Epithelial cell of esophagus (primary cell): ENCODE measurements around the gene WDR3.

Experiments
- DNase-seq: peaks from one replicate; pipeline ENCODE4 v3.0.0; 2010; ENCODE audit warnings: low read depth
- H3K4me3 ChIP-seq: 2 replicates; pipeline ENCODE4 v1.5.1; 2011; ENCODE audit warnings: mild to moderate bottlenecking, low read length, control low read depth
- TF ChIP-seq, protein P1 (sequence below): IDR thresholded peaks from 2 replicates; pipeline ENCODE4 v1.5.1; 2011; ENCODE audit warnings: low read depth, mild to moderate bottlenecking, low read length, control low read depth, inconsistent platforms; ENCODE audit not compliant: insufficient read depth; ENCODE audit errors: missing control alignments

WDR3 gene

DNA sequence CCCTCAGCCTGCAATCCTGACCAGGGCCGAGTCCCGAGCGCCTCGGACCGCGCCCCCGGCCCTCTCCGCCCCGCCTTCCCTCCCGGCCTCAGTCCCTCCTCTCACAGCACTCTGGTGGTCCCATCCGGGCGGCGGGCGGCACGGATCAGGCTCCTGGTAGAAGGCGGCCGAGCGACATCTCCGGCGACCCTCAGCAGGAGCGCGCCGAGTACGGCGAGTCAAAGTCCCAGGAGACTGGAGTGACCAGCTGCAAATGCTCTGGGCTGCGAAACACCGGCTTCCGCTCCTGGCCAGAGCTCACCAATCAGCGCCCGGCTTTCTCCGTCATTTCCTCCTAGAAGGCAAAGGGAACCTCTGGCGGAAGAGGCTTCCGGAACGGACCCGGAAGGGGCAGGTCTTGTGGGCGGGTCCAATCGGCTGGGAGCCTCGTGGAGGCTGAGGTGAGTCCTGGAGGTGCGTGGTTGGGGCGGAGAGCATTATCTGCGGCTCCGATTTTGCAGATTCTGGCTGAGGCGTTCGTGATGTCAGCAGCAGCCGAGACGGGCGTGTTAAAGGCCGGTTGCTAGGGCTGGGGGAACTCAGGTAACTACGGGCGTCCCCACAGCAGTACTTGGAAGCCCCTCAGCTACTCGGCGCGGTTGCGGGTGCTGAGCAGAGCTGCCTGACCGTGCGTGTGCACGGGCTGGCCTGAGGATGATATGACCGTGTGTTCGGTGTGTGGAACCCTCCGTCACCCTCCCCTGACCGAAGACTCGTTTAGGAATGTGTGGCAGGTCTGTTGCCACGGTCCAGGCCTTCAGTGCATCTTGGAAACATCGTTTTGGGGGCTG is at the start of gene WDR3, which contains the start of gene GDAP2:
WDR3 (plus strand) TSS at position 397 of the 830 bp plus-strand sequence. CDS start 3,581 bp downstream, outside the sequence.
GDAP2 (minus strand) TSS at position 279 of the 830 bp plus-strand sequence. CDS start 9,264 bp downstream, outside the sequence.
- TF ChIP-seq, protein P1, sequence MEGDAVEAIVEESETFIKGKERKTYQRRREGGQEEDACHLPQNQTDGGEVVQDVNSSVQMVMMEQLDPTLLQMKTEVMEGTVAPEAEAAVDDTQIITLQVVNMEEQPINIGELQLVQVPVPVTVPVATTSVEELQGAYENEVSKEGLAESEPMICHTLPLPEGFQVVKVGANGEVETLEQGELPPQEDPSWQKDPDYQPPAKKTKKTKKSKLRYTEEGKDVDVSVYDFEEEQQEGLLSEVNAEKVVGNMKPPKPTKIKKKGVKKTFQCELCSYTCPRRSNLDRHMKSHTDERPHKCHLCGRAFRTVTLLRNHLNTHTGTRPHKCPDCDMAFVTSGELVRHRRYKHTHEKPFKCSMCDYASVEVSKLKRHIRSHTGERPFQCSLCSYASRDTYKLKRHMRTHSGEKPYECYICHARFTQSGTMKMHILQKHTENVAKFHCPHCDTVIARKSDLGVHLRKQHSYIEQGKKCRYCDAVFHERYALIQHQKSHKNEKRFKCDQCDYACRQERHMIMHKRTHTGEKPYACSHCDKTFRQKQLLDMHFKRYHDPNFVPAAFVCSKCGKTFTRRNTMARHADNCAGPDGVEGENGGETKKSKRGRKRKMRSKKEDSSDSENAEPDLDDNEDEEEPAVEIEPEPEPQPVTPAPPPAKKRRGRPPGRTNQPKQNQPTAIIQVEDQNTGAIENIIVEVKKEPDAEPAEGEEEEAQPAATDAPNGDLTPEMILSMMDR, result no peak
- peak; percentile 99 for DNase-seq
- H3K4me3 ChIP-seq, result peak within 1 kb of the TSS; percentile 98

DNA sequence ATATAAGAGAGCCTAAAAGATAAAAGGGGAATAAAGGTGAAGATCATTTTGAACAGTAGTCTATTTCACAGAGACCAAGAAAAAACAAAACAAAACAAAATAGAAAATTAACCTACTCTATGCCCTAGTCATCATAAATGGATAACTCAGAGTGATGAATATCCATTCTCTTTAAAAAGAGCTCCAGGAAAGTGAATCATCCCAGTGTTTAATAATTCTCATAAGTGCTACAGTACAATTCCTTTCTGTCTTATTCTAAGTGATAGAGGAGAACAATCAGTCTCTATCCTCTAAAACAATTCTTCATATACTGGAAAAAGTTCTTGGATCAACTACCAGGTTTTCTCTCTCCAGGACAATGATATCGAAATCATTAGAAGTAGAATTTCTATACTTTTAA is 45.9 kb upstream of the WDR3 start:
- no peak for DNase-seq
- no peak overlapping the region for H3K4me3 ChIP-seq
- TF ChIP-seq, protein P1, result no peak

DNA sequence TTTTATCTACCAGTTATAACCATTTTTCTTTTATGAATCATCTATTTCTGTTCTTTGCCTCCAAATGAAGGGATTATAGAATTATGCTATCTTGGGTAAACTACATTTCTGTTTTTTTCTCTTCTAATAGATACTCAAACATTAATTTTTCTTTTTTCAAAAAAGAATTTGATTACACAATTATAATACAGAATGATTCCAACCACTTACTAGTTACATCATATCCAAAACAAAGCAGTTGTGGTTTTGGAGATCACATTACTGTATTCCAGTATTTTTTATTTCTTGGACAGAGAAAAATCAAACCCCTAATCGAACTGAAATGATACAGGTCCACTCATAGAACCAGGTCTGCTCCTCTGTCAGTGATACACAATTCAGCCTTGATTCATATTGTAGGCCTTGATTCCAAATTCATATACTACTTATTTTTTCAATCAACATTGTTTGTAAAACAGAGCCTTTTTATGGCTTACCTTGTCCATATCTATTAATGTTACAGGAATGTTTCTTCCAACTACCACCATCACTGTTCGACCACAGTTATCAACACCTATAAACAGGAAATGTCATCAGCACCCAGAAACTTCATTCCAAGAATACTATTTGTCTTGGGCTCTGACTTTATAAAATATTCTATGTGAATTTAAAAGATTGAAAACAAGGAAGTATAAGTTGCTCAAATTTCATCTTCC is 43.3 kb upstream of the WDR3 start:
- TF ChIP-seq, protein P1, result no peak
- peak; percentile 6 for DNase-seq
- H3K4me3 ChIP-seq, result no peak overlapping the region

DNA sequence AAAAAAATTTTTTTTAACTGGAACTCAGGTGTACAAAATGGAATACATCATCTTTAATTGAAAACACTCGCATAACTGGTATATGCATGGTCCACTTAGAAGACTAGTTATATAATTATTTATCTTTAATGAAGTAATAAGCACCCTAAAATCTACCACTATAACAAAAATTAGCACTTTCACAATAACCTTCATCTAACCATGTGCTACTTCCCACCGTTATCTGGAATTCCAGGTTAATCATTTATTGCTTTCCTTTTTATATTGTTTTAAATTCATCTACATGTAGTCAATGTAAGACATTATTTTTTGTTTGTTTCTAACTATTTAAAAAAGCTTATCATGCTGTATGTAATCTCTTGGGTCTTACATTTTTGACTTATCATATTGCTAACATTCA is 39.1 kb upstream of the WDR3 start:
- no peak overlapping the region for H3K4me3 ChIP-seq
- no peak for DNase-seq
- TF ChIP-seq, protein P1, result no peak

DNA sequence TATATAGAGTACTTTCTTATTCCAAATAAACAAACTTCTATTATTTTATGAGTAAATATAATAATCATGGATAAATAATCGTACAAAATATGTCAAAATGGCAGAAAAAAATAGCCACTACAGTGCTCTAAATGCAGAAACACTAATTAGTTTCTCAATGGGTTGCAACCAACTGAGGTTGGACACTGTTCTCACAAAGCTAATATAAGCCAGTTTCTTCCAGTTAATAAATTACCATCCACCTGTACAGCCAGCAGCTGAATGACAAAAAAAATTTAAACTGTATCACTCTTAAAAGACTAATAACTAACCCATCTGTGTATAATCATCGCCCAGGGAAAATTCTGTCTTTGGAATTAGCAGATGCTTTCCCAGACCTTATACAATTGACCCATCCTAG is 37.0 kb upstream of the WDR3 start:
- TF ChIP-seq, protein P1, result no peak
- no peak for DNase-seq

DNA sequence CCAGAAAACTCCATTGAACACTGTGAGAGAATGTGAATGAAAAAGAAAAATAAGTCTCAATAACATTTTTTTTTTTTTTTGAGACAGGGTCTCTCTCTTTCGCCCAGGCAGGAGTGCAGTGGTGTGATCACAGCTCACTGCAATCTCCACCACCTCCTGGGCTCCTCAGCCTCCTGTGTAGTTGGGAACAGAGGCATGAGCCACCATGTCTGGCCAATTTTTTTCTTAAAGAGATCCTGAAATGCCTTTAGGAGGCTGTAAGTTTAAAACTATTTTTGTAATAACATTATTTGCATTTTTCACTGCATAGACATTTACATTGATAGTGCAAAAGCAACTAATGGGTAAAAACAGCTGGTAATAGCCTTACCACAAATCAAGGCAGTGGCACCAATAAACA is 35.5 kb upstream of the WDR3 start:
- TF ChIP-seq, protein P1, result no peak
- DNase-seq, result no peak
- no peak overlapping the region for H3K4me3 ChIP-seq

More for the DNA sequence above, 37.0 kb upstream of the WDR3 start:
- no peak overlapping the region for H3K4me3 ChIP-seq
